HepG2 (cell line): Measurements from ENCODE around the gene KRTAP3-1. TPM values are rescaled to one million over a fixed set of nuclear protein-coding genes. Genes with fewer than 3 reads are reported as not detected.

ENCODE experiments used
- ATAC-seq: fragments of 200-7000 bp; cut with Tn5 transposase; 3 replicates; pipeline ENCODE4 v1.9.1; 2020; ENCODE audit warnings: mild to moderate bottlenecking, moderate library complexity
- BruUV-seq: library from RNA; stranded (reverse); fragments of 400-500 nt; replicated peaks from 2 replicates; lab custom pipeline; 2021; lab: Mats Ljungman, UMichigan
- CTCF ChIA-PET: fragments of 300-600 bp; formaldehyde crosslinking; extraction: SDS; loops from one replicate; lab custom pipeline; 2021; ENCODE audit warnings: low total read pairs, inconsistent platforms, low intra/inter-chr PET ratio; lab: Yijun Ruan, JAX
- POLR2A ChIA-PET: fragments of 350-600 bp; sonication (Branson Sonifier 250); formaldehyde crosslinking; loops from one replicate; lab custom pipeline; 2020; ENCODE audit warnings: antibody characterized with exemption, inconsistent platforms; lab: Yijun Ruan, JAX
- DNase-seq: peaks from one replicate; pipeline ENCODE4 v3.0.0-alpha.2; 2015; ENCODE audit warnings: low spot score
- FAIRE-seq: peaks from 3 replicates; lab custom pipeline; 2011; peaks lifted over from hg19 to GRCh38; lab: Jason Lieb, UNC
- H2AFZ ChIP-seq: one replicate; pipeline ENCODE4 v1.6.1; 2011; ENCODE audit warnings: low read length, inconsistent platforms
- H3K27ac ChIP-seq: fragments of 300-600 bp; 3 replicates; pipeline ENCODE4 v1.8.0; 2011; ENCODE audit warnings: mixed run types, mild to moderate bottlenecking, mixed read lengths, low read length, inconsistent platforms; ENCODE audit not compliant: insufficient read depth; ENCODE audit errors: extremely low read length
- H3K27me3 ChIP-seq, 2 experiments: fragments of 200-600 bp in 1 of 2; 2 replicates in 1 of 2; 3 replicates in 1 of 2; pipeline versions ENCODE4 v1.6.0 to v1.8.0; 2011; ENCODE audit warnings: low read length in 2 of 2, mild to moderate bottlenecking in 2 of 2, moderate library complexity in 2 of 2, inconsistent platforms in 1 of 2; ENCODE audit not compliant: insufficient read depth in 2 of 2, control insufficient read depth in 1 of 2
- H3K36me3 ChIP-seq, 2 experiments: fragments of 200-600 bp in 1 of 2; replicated peaks in 1 of 2; 2 replicates in 1 of 2; 3 replicates in 1 of 2; pipeline versions ENCODE4 v1.5.1 to v1.8.0; 2011; ENCODE audit warnings: low read length in 2 of 2, inconsistent platforms in 1 of 2; ENCODE audit not compliant: insufficient read depth in 2 of 2, control insufficient read depth in 1 of 2
- H3K4me1 ChIP-seq: 2 replicates; pipeline ENCODE4 v1.5.1; 2012; ENCODE audit warnings: low read length, inconsistent platforms; ENCODE audit not compliant: insufficient read depth
- H3K4me2 ChIP-seq: 2 replicates; pipeline ENCODE4 v1.6.0; 2011; ENCODE audit warnings: low read depth, low read length, inconsistent platforms
- H3K4me3 ChIP-seq, 3 experiments: fragments of 200-600 bp in 1 of 3; sonication (generic), shearing (Covaris generic) in 1 of 3; replicated peaks in 1 of 3; 2 replicates each; pipeline ENCODE4 v1.5.1; 2011 to 2016; ENCODE audit warnings: low read length in 3 of 3, inconsistent platforms in 2 of 3, low read depth in 2 of 3, mild to moderate bottlenecking in 2 of 3, control low read depth in 1 of 3, mixed read lengths in 1 of 3; ENCODE audit not compliant: insufficient read depth in 1 of 3
- H3K79me2 ChIP-seq: one replicate; pipeline ENCODE4 v1.6.1; 2011; ENCODE audit warnings: low read length, inconsistent platforms; ENCODE audit not compliant: insufficient read depth
- H3K9ac ChIP-seq: 2 replicates; pipeline ENCODE4 v1.6.0; 2011; ENCODE audit warnings: mild to moderate bottlenecking, low read depth, low read length, inconsistent platforms; ENCODE audit not compliant: insufficient read depth
- H3K9me3 ChIP-seq: 2 replicates; pipeline ENCODE4 v1.5.1; 2012; ENCODE audit warnings: mild to moderate bottlenecking, low read length
- H4K20me1 ChIP-seq: 2 replicates; pipeline ENCODE4 v1.6.0; 2011; ENCODE audit warnings: inconsistent platforms, mild to moderate bottlenecking, low read length, moderate library complexity; ENCODE audit not compliant: insufficient read depth
- IRF2 ChIP-seq: IDR thresholded peaks from 2 replicates; pipeline ENCODE4 v1.6.1; 2018; ENCODE audit warnings: missing genetic modification reagents, missing compliant biosample characterization
- ISL2 ChIP-seq: sonication (generic); formaldehyde crosslinking; IDR thresholded peaks from 2 replicates; pipeline ENCODE4 v1.5.0; 2020; ENCODE audit warnings: missing genetic modification reagents
- MAFK ChIP-seq, 2 experiments: IDR thresholded peaks in 1 of 2; conservative IDR thresholded peaks in 1 of 2; 2 replicates each; pipeline ENCODE4 v1.6.1; 2011; ENCODE audit warnings: improper control_type of control experiment in 2 of 2, low read length in 2 of 2
- MXD3 ChIP-seq: IDR thresholded peaks from 2 replicates; pipeline ENCODE4 v1.6.1; 2016; ENCODE audit warnings: mild to moderate bottlenecking, missing biosample characterization, missing genetic modification reagents
- NCOA5 ChIP-seq: sonication (generic); formaldehyde crosslinking; IDR thresholded peaks from 2 replicates; pipeline ENCODE4 v1.4.0; 2020; ENCODE audit warnings: missing genetic modification reagents
- NFYB ChIP-seq: sonication (generic); formaldehyde crosslinking; IDR thresholded peaks from 2 replicates; pipeline ENCODE4 v1.4.0; 2020; ENCODE audit warnings: missing genetic modification reagents
- REL ChIP-seq: sonication (generic); formaldehyde crosslinking; conservative IDR thresholded peaks from 2 replicates; pipeline ENCODE4 v1.8.0; 2022; ENCODE audit warnings: mild to moderate bottlenecking, missing genetic modification reagents, moderate library complexity
- RFXAP ChIP-seq: sonication (generic); formaldehyde crosslinking; IDR thresholded peaks from 2 replicates; pipeline ENCODE4 v1.4.0; 2020; ENCODE audit warnings: missing genetic modification reagents, borderline replicate concordance
- STAG1 ChIP-seq: sonication (generic); formaldehyde crosslinking; IDR thresholded peaks from 2 replicates; pipeline ENCODE4 v1.4.0; 2020; ENCODE audit warnings: missing genetic modification reagents
- TGIF2 ChIP-seq: IDR thresholded peaks from 2 replicates; pipeline ENCODE4 v1.6.1; 2016; ENCODE audit warnings: control low read depth, missing compliant biosample characterization
- ZBTB1 ChIP-seq: sonication (generic); formaldehyde crosslinking; IDR thresholded peaks from 2 replicates; pipeline ENCODE4 v1.4.0; 2020; ENCODE audit warnings: missing genetic modification reagents, borderline replicate concordance
- ZBTB38 ChIP-seq: sonication (generic); formaldehyde crosslinking; IDR thresholded peaks from 2 replicates; pipeline ENCODE4 v1.5.1; 2020; ENCODE audit warnings: mild to moderate bottlenecking, missing genetic modification reagents
- ZNF124 ChIP-seq: sonication (generic); formaldehyde crosslinking; IDR thresholded peaks from 2 replicates; pipeline ENCODE4 v1.4.0; 2020; ENCODE audit warnings: missing genetic modification reagents
- ZNF142 ChIP-seq: sonication (generic); formaldehyde crosslinking; IDR thresholded peaks from 2 replicates; pipeline ENCODE4 v1.4.0; 2020; ENCODE audit warnings: missing genetic modification reagents
- ZNF484 ChIP-seq: sonication (generic); formaldehyde crosslinking; IDR thresholded peaks from 2 replicates; pipeline ENCODE4 v1.5.1; 2020; ENCODE audit warnings: mild to moderate bottlenecking, low read depth, missing genetic modification reagents, borderline replicate concordance
- ZNF589 ChIP-seq: sonication (generic); formaldehyde crosslinking; conservative IDR thresholded peaks from 2 replicates; pipeline ENCODE4 v1.8.0; 2022; ENCODE audit warnings: mild to moderate bottlenecking, moderate library complexity, missing genetic modification reagents
- ZNF710 ChIP-seq: sonication (generic); formaldehyde crosslinking; IDR thresholded peaks from 2 replicates; pipeline ENCODE4 v1.5.0; 2020; ENCODE audit warnings: mild to moderate bottlenecking, missing genetic modification reagents, borderline replicate concordance
- WGBS: methylation state at CpG from one replicate; pipeline ENCODE4 v1.1.6; 2017; ENCODE audit warnings: low lambda C conversion rate; 5-methylcytosine and 5-hydroxymethylcytosine counted together
- in situ Hi-C: cut with HindIII; loops from 2 replicates; pipeline ENCODE4 v1.10.0; 2017; ENCODE audit warnings: low pct_unique_long_range_greater_than_20kb; ENCODE audit not compliant: extremely low pct_ligation_motif_present
- intact Hi-C: fragments of 100-400 bp; cut with micrococcal nuclease; formaldehyde crosslinking; loops from one replicate; pipeline ENCODE4 v1.10.0; 2022; ENCODE audit not compliant: unreplicated experiment
- polyA plus RNA-seq, 8 experiments: library from polyadenylated mRNA; depleted of rRNA in 3 of 8; stranded (reverse) in 7 of 8; unstranded in 1 of 8; fragments of >200 nt; fragmentation: Illumina TruSeq in 4 of 8; extraction: Trizol in 4 of 8; gene quantifications; 2 replicates each; pipeline versions ENCODE4 v1.2.1 to v1.2.3, GENCODE V29; 2011 to 2016; ENCODE audit warnings: low read depth in 4 of 8, missing spikeins in 1 of 8, mixed read lengths in 1 of 8; ENCODE audit not compliant: insufficient read depth in 1 of 8
- total RNA-seq, 5 experiments: library from RNA; depleted of rRNA; stranded (reverse); fragments of >200 nt; fragmentation: Illumina TruSeq; extraction: Trizol; gene quantifications; 2 replicates each; pipeline ENCODE4 v1.2.3, GENCODE V29; 2016; ENCODE audit warnings: low read depth in 1 of 5

The KRTAP3-1 gene
- total and polyA plus RNA-seq, 2 of the 13 experiments (the other 11 are each of a cell fraction or from before 2014, with no cell fraction given): 0.29 to 3.7 TPM

- TF ChIP-seq ZNF710 (CRISPR knock-in tag): no peak
- TF ChIP-seq RFXAP (CRISPR knock-in tag): no peak
- no peak for TF ChIP-seq ISL2 (CRISPR knock-in tag)
- TF ChIP-seq IRF2 (CRISPR knock-in tag): no peak
- TF ChIP-seq ZNF124 (CRISPR knock-in tag): no peak
- no peak for TF ChIP-seq ZBTB38 (CRISPR knock-in tag)
- peak; percentile 55 for TF ChIP-seq STAG1 (CRISPR knock-in tag)
Observed at GRCh38 chr17:40963838-40964237, 45.1 kb downstream of the KRTAP3-1 start (continued).

- Histone ChIP-seq H3K27ac (no peak overlapping the region), H3K4me1 (peaks cover 46% of the 10 kb centered on the region), H3K9ac (no peak overlapping the region), H3K4me3 (no peak overlapping the region), H3K9me3 (0 out of 2 replicates have a peak, but pooled peaks cover 6% of the 10 kb centered on the region), H3K27me3 (no peaks in the 10 kb centered on the region), H3K4me2 (no peak overlapping the region), H4K20me1 (no peaks in the 10 kb centered on the region), H3K79me2 (no peaks in the 10 kb centered on the region), H2AFZ (no peak overlapping the region), H3K36me3 (no peaks in the 10 kb centered on the region)
- POLR2A ChIA-PET: no interaction called here
- WGBS: 95% methylated on average over 4 of the region's 4 CpGs
- in situ Hi-C loops: loop anchor here (5.0 kb wide), 1 partner anchor 40 kb away; no protein-coding TSS in a partner anchor
- no peak for ATAC-seq
- FAIRE-seq: no peak
- DNase-seq: no peak
- BruUV-seq: no TSS peak
- CTCF ChIA-PET: no interaction called here
- intact Hi-C loops: no loop called here
- TF ChIP-seq REL: no peak
- no peak for TF ChIP-seq ZNF142 (CRISPR knock-in tag)
- no peak for TF ChIP-seq TGIF2 (CRISPR knock-in tag)
- TF ChIP-seq ZNF589: no peak
- no peak for TF ChIP-seq ZNF484 (CRISPR knock-in tag)
- no peak for TF ChIP-seq MXD3 (CRISPR knock-in tag)
- TF ChIP-seq MAFK (conservative IDR thresholded peaks at IDR 0.05 in 1 of 2, IDR thresholded peaks at IDR 0.05 in 1 of 2; ENCODE audit: low read length in 2 of 2): peak; percentile 38 to 68; a peak in 2 of 4 replicates
- no peak for TF ChIP-seq NFYB (CRISPR knock-in tag)
- TF ChIP-seq NCOA5 (CRISPR knock-in tag): no peak
- TF ChIP-seq ZBTB1 (CRISPR knock-in tag): no peak
Observed at GRCh38 chr17:40962059-40962561, 46.8 kb downstream of the KRTAP3-1 start.
